ENCODE measurements around the gene CLEC4F. TPM values are rescaled to one million over a fixed set of nuclear protein-coding genes. Genes with fewer than 3 reads are reported as not detected.

Gene CLEC4F
- total RNA-seq, 1 donor from 2014 or later: not detected

DNA sequence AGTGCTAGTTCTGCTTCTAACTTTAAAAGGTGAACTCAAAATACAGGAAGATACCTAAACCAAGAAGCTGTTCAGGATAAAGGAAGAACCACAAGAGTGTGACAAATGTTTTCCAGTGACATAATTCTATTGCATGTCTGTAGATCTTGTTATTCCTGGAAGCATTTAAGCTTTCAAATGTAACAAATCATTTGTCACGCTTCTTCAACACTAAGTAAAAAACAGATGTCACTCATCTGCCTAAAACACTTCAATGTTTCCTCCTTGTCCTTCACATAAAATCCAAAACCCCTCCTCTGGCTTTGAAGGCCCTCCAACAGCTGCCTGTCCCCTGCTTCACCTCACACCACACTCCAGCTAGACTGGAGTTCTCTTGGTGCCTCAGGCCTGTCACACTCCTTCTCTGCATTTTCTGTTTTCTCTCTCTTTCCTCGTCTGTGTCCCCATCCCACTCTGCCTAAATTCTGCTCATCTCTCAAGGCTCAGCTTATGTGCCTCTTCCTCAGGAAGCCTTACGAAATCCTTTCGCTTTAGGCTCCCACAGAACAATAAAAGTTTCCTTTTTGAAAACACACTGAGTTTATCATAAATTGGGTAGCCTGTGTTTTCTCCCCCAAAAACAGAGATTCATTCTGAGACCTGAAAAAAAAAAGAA lies 6.4 kb upstream of the CLEC4F start:
- Histone ChIP-seq H3K27me3 (ENCODE audit: control insufficient read depth, insufficient read depth, low read length) (peaks cover 2% of the 10 kb centered on the region), H3K4me3 (ENCODE audit: low read depth, low read length) (no peak overlapping the region), H3K36me3 (ENCODE audit: control insufficient read depth, insufficient read depth, low read length) (no peaks in the 10 kb centered on the region)
- TF ChIP-seq, protein P1, sequence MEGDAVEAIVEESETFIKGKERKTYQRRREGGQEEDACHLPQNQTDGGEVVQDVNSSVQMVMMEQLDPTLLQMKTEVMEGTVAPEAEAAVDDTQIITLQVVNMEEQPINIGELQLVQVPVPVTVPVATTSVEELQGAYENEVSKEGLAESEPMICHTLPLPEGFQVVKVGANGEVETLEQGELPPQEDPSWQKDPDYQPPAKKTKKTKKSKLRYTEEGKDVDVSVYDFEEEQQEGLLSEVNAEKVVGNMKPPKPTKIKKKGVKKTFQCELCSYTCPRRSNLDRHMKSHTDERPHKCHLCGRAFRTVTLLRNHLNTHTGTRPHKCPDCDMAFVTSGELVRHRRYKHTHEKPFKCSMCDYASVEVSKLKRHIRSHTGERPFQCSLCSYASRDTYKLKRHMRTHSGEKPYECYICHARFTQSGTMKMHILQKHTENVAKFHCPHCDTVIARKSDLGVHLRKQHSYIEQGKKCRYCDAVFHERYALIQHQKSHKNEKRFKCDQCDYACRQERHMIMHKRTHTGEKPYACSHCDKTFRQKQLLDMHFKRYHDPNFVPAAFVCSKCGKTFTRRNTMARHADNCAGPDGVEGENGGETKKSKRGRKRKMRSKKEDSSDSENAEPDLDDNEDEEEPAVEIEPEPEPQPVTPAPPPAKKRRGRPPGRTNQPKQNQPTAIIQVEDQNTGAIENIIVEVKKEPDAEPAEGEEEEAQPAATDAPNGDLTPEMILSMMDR (IDR thresholded peaks at IDR 0.05; ENCODE audit: insufficient read depth, low read length, poor library complexity, severe bottlenecking): no peak
- DNase-seq (ENCODE audit: low read depth): no peak

DNA sequence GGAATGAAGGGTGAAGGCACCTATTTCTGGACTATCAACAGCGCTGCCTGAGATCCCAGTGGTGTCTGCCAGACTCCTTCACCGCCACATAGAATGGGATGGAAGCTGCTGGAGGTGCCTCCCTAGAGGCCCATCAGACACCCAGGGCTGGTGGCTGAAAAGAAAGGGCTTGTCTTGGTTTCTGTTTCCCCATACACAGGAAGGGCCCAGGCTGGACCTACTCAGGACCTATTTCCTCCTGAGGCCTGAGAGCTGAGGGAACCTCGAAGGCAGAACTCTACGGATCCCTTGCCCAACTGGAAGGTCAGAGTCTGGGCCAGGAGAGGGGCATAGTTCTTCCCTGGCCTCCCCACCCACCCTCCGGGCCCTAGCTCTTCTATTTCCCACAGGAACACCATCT lies 2.9 kb upstream of the CLEC4F start:
- Histone ChIP-seq H3K36me3 (ENCODE audit: control insufficient read depth, insufficient read depth, low read length) (no peaks in the 10 kb centered on the region), H3K27me3 (ENCODE audit: control insufficient read depth, insufficient read depth, low read length) (peaks cover 5% of the 10 kb centered on the region)
- no peak for DNase-seq (ENCODE audit: low read depth)

DNA sequence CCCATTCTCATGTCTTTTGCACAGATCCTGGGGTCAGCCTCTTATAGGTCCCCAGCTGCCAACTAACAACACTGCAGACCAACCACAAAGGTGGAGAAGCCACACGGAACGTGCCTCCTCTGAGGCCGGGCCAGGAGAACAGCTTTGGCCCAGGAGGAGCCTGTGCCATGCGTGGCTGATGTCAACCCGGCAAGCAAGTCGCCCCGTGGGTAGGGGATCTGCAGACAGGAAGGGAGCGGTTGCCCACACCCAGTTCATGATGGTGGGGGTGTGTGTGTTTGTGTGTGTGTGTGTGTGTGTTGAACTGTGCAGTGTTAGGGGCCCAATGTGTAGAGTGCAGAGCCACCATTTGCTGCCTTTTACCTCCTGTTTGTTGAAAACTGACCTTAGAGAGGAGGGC lies 2.4 kb upstream of the CLEC4F start:
- TF ChIP-seq, protein P1 (IDR thresholded peaks at IDR 0.05; ENCODE audit: insufficient read depth, low read length, poor library complexity, severe bottlenecking): no peak
- H3K27me3 ChIP-seq (ENCODE audit: control insufficient read depth, insufficient read depth, low read length): peaks cover 5% of the 10 kb centered on the region
- no peak for DNase-seq (ENCODE audit: low read depth)

More for the DNA sequence above, 2.9 kb upstream of the CLEC4F start:
- TF ChIP-seq, protein P1 (IDR thresholded peaks at IDR 0.05; ENCODE audit: insufficient read depth, low read length, poor library complexity, severe bottlenecking): no peak
- no peak overlapping the region for H3K4me3 ChIP-seq (ENCODE audit: low read depth, low read length)

DNA sequence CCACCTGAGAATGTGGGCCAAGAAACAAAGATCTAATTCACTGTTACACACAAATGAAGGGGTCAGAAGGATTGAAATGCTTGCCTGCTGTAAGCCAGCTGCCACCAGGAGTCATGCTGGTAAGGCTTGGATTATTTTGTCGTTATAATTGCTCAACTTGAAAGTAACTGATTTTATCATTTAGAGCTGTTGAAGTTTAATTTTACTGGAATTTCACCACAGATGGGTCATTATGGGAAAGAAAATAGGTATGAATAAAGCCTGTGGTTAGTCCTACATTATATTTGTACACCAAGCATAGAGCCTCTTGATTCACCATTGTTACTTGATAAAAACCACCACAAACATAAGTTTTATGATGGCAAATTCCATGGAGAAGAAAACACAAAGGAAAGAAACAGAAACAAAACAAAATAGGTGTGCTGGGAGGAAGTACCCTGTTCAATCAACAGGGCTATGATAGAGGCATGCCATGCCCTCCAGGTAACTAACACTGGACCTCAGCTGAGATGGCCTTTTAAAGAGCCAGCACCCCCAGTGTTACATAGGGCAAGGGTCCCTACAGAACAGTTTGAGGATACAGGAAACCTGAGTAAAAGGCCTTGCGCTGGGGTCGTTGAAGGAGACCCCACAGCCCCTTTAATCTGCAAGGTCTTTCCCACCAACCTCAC lies 3.0 kb downstream of the CLEC4F start:
- Histone ChIP-seq H3K27me3 (ENCODE audit: control insufficient read depth, insufficient read depth, low read length) (peaks cover 13% of the 10 kb centered on the region), H3K4me3 (ENCODE audit: low read depth, low read length) (no peak overlapping the region), H3K36me3 (ENCODE audit: control insufficient read depth, insufficient read depth, low read length) (no peaks in the 10 kb centered on the region)
- no peak for DNase-seq (ENCODE audit: low read depth)
- TF ChIP-seq, protein P1 (IDR thresholded peaks at IDR 0.05; ENCODE audit: insufficient read depth, low read length, poor library complexity, severe bottlenecking): no peak

More for the DNA sequence above, 2.4 kb upstream of the CLEC4F start:
- Histone ChIP-seq H3K4me3 (ENCODE audit: low read depth, low read length) (no peak overlapping the region), H3K36me3 (ENCODE audit: control insufficient read depth, insufficient read depth, low read length) (no peaks in the 10 kb centered on the region)

DNA sequence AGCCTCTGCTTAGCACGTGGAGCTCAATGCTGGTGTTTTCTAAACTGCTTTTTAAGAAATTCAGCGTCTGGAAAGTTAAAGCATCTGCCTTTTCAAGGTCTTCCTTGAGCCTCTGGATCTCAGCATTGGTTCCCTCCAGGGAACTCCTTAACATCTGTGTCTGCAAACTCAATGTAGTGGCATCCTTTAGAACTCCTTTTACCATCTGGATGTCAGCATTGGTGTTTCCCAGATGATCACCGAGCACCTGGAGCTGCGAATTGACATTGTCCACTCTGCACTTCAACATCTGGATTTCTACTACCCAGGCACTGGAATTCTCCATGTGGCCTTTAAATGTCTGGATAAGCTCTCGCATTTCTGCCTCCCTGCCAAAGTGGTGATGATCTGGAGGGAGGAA lies 3.7 kb downstream of the CLEC4F start:
- TF ChIP-seq, protein P1 (IDR thresholded peaks at IDR 0.05; ENCODE audit: insufficient read depth, low read length, poor library complexity, severe bottlenecking): no peak
- H3K4me3 ChIP-seq (ENCODE audit: low read depth, low read length): no peak overlapping the region
- no peak for DNase-seq (ENCODE audit: low read depth)
- no peaks in the 10 kb centered on the region for H3K36me3 ChIP-seq (ENCODE audit: control insufficient read depth, insufficient read depth, low read length)
- peaks cover 13% of the 10 kb centered on the region for H3K27me3 ChIP-seq (ENCODE audit: control insufficient read depth, insufficient read depth, low read length)
